ENCODE measurements around the gene SNAPC4.

DNA sequence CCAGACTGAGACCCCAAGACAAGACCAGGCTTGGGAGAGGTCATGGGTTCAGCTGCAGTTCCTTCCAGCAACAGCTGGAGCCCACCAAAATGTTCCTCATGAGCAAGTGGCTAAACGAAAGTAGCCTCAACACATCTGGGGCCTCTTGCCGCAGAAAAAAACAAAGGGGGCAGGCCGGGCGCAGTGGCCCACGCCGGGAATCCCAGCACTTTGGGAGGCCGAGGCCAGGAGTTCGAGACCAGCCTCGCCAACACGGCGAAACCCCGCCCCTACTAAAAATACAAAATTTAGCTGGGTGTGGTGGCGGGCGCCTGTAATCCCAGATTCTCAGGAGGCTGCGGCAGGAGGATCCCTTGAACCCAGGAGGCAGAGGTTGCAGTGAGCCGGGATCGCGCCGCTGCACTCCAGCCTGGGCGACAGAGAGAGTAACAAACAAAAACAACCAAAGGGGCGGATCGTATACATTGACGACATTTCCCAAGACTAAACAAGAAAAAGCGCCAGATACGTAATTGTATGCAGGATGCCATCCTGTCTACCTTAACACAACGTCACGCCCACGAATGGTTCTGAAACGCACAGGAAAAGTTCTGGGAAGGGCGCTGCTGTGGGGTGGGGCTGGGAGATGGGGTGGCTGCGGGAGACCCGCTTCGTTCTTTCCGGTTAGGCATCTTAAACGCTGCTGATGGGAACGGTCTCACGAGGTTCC is 38.0 kb upstream of the SNAPC4 start:
- no peak for TF ChIP-seq GATA2 (IDR thresholded peaks at IDR 0.05; ENCODE audit: low read depth, low read length)
- TF ChIP-seq GATA3 (IDR thresholded peaks at IDR 0.05; ENCODE audit: low read depth, low read length), result no peak
